K562 (cell line): Measurements from ENCODE around the gene CTF1. TPM values are rescaled to one million over a fixed set of nuclear protein-coding genes. Genes with fewer than 3 reads are reported as not detected.

Experiments
- ATAC-seq: fragments of 200-7000 bp; cut with Tn5 transposase; 3 replicates; pipeline ENCODE4 v1.9.1; 2020; ENCODE audit warnings: moderate library complexity
- BruUV-seq: library from RNA; stranded (reverse); fragments of 400-500 nt; replicated peaks from 2 replicates; lab custom pipeline; 2021; lab: Mats Ljungman, UMichigan
- CTCF ChIA-PET: fragments of 300-600 bp; formaldehyde crosslinking; extraction: SDS; loops from one replicate; lab custom pipeline; 2021; ENCODE audit warnings: low intra/inter-chr PET ratio; lab: Yijun Ruan, JAX
- POLR2A ChIA-PET: fragments of 300-600, 350-650 bp; sonication (Branson Sonifier 250); formaldehyde crosslinking; extraction: SDS; loops from one replicate; lab custom pipeline; 2021; ENCODE audit warnings: antibody characterized with exemption, inconsistent platforms; lab: Yijun Ruan, JAX
- DNase-seq, 4 experiments: peaks; one replicate each; pipeline versions ENCODE4 v3.0.0 to v3.0.0-alpha.2; 2011 to 2018; ENCODE audit warnings: low spot score in 3 of 4, mixed read lengths in 3 of 4; ENCODE audit errors: extremely low read depth in 1 of 4
- FAIRE-seq: peaks from 2 replicates; lab custom pipeline; 2011; peaks lifted over from hg19 to GRCh38; lab: Jason Lieb, UNC
- H2AFZ ChIP-seq: 2 replicates; pipeline ENCODE4 v1.6.0; 2011; ENCODE audit warnings: low read depth, low read length, control low read depth, inconsistent platforms
- H3K27ac ChIP-seq: fragments of 200-600 bp; 3 replicates; pipeline ENCODE4 v1.8.0; 2011; ENCODE audit warnings: low read depth, mild to moderate bottlenecking, control low read depth, inconsistent platforms, low read length, moderate library complexity, mixed read lengths; ENCODE audit errors: extremely low read depth
- H3K27me3 ChIP-seq, 2 experiments: fragments of 300-600 bp in 1 of 2; 2 replicates in 1 of 2; 3 replicates in 1 of 2; pipeline versions ENCODE4 v1.6.0 to v1.8.0; 2011; ENCODE audit warnings: inconsistent platforms in 2 of 2, low read length in 2 of 2, mild to moderate bottlenecking in 1 of 2, mixed read lengths in 1 of 2, moderate library complexity in 1 of 2; ENCODE audit not compliant: control insufficient read depth in 2 of 2, insufficient read depth in 2 of 2
- H3K36me3 ChIP-seq: fragments of 300-600 bp; 3 replicates; pipeline ENCODE4 v1.8.0; 2011; ENCODE audit warnings: mild to moderate bottlenecking, low read length, inconsistent platforms; ENCODE audit not compliant: control insufficient read depth, insufficient read depth
- H3K4me1 ChIP-seq, 2 experiments: fragments of 200-600 bp in 1 of 2; replicated peaks in 1 of 2; 2 replicates in 1 of 2; 3 replicates in 1 of 2; pipeline versions ENCODE4 v1.5.1 to v1.8.0; 2011; ENCODE audit warnings: inconsistent platforms in 2 of 2, low read length in 2 of 2, mild to moderate bottlenecking in 1 of 2, mixed read lengths in 1 of 2, moderate library complexity in 1 of 2; ENCODE audit not compliant: control insufficient read depth in 2 of 2, insufficient read depth in 2 of 2
- H3K4me2 ChIP-seq: 2 replicates; pipeline ENCODE4 v1.6.1; 2011; ENCODE audit warnings: low read length, control low read depth, inconsistent platforms, mixed read lengths; ENCODE audit not compliant: insufficient read depth
- H3K4me3 ChIP-seq: fragments of 200-600 bp; sonication (generic), shearing (Covaris generic); 2 replicates; pipeline ENCODE4 v1.5.1; 2016; ENCODE audit warnings: control low read depth, inconsistent platforms
- H3K79me2 ChIP-seq: fragments of 200-600 bp; 3 replicates; pipeline ENCODE4 v1.8.0; 2011; ENCODE audit warnings: low read length, inconsistent platforms; ENCODE audit not compliant: control insufficient read depth, insufficient read depth
- H3K9ac ChIP-seq, 2 experiments: 2 replicates each; pipeline versions ENCODE4 v1.6.0 to v1.6.1; 2011; ENCODE audit warnings: low read depth in 2 of 2, low read length in 2 of 2, control low read depth in 1 of 2, inconsistent platforms in 1 of 2, mild to moderate bottlenecking in 1 of 2, mixed read lengths in 1 of 2; ENCODE audit not compliant: insufficient read depth in 1 of 2
- H3K9me1 ChIP-seq: one replicate; pipeline ENCODE4 v1.6.0; 2011; ENCODE audit warnings: inconsistent platforms, mild to moderate bottlenecking, low read length, moderate library complexity; ENCODE audit not compliant: control insufficient read depth, insufficient read depth
- H3K9me3 ChIP-seq: replicated peaks from 2 replicates; pipeline ENCODE4 v1.5.1; 2011; ENCODE audit warnings: low read depth, low read length, inconsistent platforms; ENCODE audit not compliant: control insufficient read depth, insufficient read depth
- H4K20me1 ChIP-seq: replicated peaks from 2 replicates; pipeline ENCODE4 v1.6.1; 2011; ENCODE audit warnings: low read length, inconsistent platforms, mixed read lengths; ENCODE audit not compliant: control insufficient read depth, insufficient read depth
- CREBBP ChIP-seq: IDR thresholded peaks from one replicate; pipeline ENCODE4 v1.6.1; 2012; ENCODE audit warnings: low read depth, mild to moderate bottlenecking, control low read depth, inconsistent platforms, low read length
- KDM4B ChIP-seq, 2 experiments: fragments of 450-650 bp in 1 of 2; sonication (generic) in 1 of 2; IDR thresholded peaks; 2 replicates each; pipeline ENCODE4 v1.6.1; 2016 to 2017; ENCODE audit warnings: borderline replicate concordance in 2 of 2, antibody characterized with exemption in 1 of 2, low read depth in 1 of 2, mild to moderate bottlenecking in 1 of 2
- LARP7 ChIP-seq: fragments of 450-650 bp; IDR thresholded peaks from 2 replicates; pipeline ENCODE4 v1.6.1; 2016
- NUFIP1 ChIP-seq: fragments of 450-650 bp; IDR thresholded peaks from 2 replicates; pipeline ENCODE4 v1.6.1; 2018; ENCODE audit not compliant: partially characterized antibody
- PYGO2 ChIP-seq: fragments of 450-650 bp; IDR thresholded peaks from 2 replicates; pipeline ENCODE4 v1.6.1; 2016; ENCODE audit warnings: mild to moderate bottlenecking, missing genetic modification characterization, moderate library complexity, missing compliant biosample characterization
- RBM22 ChIP-seq: fragments of 200-400 bp; formaldehyde crosslinking; IDR thresholded peaks from 2 replicates; pipeline ENCODE4 v1.6.1; 2018; ENCODE audit warnings: low read length, low read depth; ENCODE audit not compliant: poor library complexity, severe bottlenecking
- RHOXF2B ChIP-seq: fragments of 250-450 bp; sonication (Bioruptor Pico); conservative IDR thresholded peaks from 2 replicates; pipeline ENCODE4 v1.5.1; 2021
- TAF1 ChIP-seq: IDR thresholded peaks from 2 replicates; pipeline ENCODE4 v1.6.1; 2011; ENCODE audit warnings: mild to moderate bottlenecking, low read length, moderate library complexity; ENCODE audit not compliant: insufficient read depth, control insufficient read depth, severe bottlenecking; ENCODE audit errors: extremely low read depth
- ZKSCAN1 ChIP-seq: fragments of 150-350 bp; IDR thresholded peaks from 2 replicates; pipeline ENCODE4 v1.6.1; 2016; ENCODE audit warnings: low read depth, low read length
- ZNF146 ChIP-seq: IDR thresholded peaks from one replicate; pipeline ENCODE4 v1.6.1; 2018; ENCODE audit warnings: missing compliant biosample characterization; ENCODE audit not compliant: unreplicated experiment
- ZNF717 ChIP-seq: fragments of 250-450 bp; sonication (Bioruptor Pico); IDR thresholded peaks from 2 replicates; pipeline ENCODE4 v1.5.0; 2021
- ZNF780A ChIP-seq: fragments of 250-450 bp; sonication (Bioruptor Pico); IDR thresholded peaks from 2 replicates; pipeline ENCODE4 v1.5.0; 2021; ENCODE audit warnings: mild to moderate bottlenecking
- WGBS: fragments of 100-300 bp; shearing (Covaris generic); methylation state at CpG from one replicate; pipeline ENCODE4 v1.1.6; 2016; ENCODE audit warnings: low coverage, mixed read lengths; ENCODE audit not compliant: insufficient coverage; ENCODE audit errors: missing lambda C conversion rate; 5-methylcytosine and 5-hydroxymethylcytosine counted together
- in situ Hi-C: fragments of 300-500 bp; cut with MboI; formaldehyde crosslinking; loops from 4 replicates; pipeline ENCODE4 v1.15.0; 2018; ENCODE audit warnings: inconsistent platforms, mixed read lengths
- intact Hi-C: fragments of 100-400 bp; cut with micrococcal nuclease; formaldehyde crosslinking; loops from 2 replicates; pipeline ENCODE4 v1.14.2; 2022
- polyA plus RNA-seq, 8 experiments: library from polyadenylated mRNA; depleted of rRNA in 4 of 8; stranded (reverse) in 5 of 8; unstranded in 3 of 8; fragments of >200 nt; fragmentation: Nextera tagmentation in 2 of 8; fragmentation: Illumina TruSeq in 1 of 8; extraction: Ambion mirVana in 2 of 8; extraction: Trizol in 1 of 8; gene quantifications; 2 replicates each; pipeline versions ENCODE4 v1.2.1 to v1.2.3, GENCODE V29; 2011 to 2014; ENCODE audit warnings: inconsistent platforms in 1 of 8, missing spikeins in 1 of 8
- total RNA-seq, 7 experiments: library from RNA; depleted of rRNA in 6 of 7; stranded (reverse); fragments of >200 nt in 6 of 7; fragmentation: Illumina TruSeq in 2 of 7; extraction: Trizol in 2 of 7; gene quantifications; 2 replicates each; pipeline versions ENCODE4 v1.2.1 to v1.2.3, GENCODE V29; 2011 to 2021; ENCODE audit warnings: low replicate concordance in 1 of 7
- TF ChIP-seq, protein P1 (sequence below): sonication (generic); formaldehyde crosslinking; IDR thresholded peaks from 2 replicates; pipeline ENCODE4 v1.8.1; 2022; ENCODE audit warnings: missing genetic modification reagents
- TF ChIP-seq, protein P2 (sequence below): sonication (generic); formaldehyde crosslinking; IDR thresholded peaks from 2 replicates; pipeline ENCODE4 v1.9.0; 2022; ENCODE audit warnings: mild to moderate bottlenecking, missing genetic modification reagents
- TF ChIP-seq, protein P3 (sequence below): fragments of 250-450 bp; sonication (Bioruptor Pico); IDR thresholded peaks from 2 replicates; pipeline ENCODE4 v1.4.0; 2020; ENCODE audit warnings: borderline replicate concordance

CTF1 gene
- total and polyA plus RNA-seq, 9 of the 15 experiments (the other 6 are each of a cell fraction or from before 2014, with no cell fraction given), result 0.24 to 2.5 (median 0.44) TPM

DNA sequence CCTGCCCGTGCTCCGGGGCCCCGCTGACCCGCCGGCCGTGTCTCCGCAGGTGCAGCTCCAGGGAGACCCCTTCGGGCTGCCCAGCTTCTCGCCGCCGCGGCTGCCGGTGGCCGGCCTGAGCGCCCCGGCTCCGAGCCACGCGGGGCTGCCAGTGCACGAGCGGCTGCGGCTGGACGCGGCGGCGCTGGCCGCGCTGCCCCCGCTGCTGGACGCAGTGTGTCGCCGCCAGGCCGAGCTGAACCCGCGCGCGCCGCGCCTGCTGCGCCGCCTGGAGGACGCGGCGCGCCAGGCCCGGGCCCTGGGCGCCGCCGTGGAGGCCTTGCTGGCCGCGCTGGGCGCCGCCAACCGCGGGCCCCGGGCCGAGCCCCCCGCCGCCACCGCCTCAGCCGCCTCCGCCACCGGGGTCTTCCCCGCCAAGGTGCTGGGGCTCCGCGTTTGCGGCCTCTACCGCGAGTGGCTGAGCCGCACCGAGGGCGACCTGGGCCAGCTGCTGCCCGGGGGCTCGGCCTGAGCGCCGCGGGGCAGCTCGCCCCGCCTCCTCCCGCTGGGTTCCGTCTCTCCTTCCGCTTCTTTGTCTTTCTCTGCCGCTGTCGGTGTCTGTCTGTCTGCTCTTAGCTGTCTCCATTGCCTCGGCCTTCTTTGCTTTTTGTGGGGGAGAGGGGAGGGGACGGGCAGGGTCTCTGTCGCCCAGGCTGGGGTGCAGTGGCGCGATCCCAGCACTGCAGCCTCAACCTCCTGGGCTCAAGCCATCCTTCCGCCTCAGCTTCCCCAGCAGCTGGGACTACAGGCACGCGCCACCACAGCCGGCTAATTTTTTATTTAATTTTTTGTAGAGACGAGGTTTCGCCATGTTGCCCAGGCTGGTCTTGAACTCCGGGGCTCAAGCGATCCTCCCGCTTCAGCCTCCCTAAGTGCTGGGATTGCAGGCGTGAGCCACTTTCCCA is 5.9 kb downstream of the CTF1 start:
- Histone ChIP-seq H3K9me1 (no peaks in the 10 kb centered on the region), H3K9me3 (no peaks in the 10 kb centered on the region), H3K27me3 (no peaks in the 10 kb centered on the region), H3K4me3 (peak overlapping the region; percentile 57), H3K4me2 (peak overlapping the region; percentile 93), H3K27ac (peak overlapping the region; percentile 87), H3K79me2 (no peaks in the 10 kb centered on the region), H2AFZ (peak overlapping the region; percentile 94), H4K20me1 (no peaks in the 10 kb centered on the region), H3K36me3 (no peaks in the 10 kb centered on the region), H3K4me1 (peaks cover 27 to 33% of the 10 kb centered on the region in 2 experiments), H3K9ac (peak overlapping the region; percentile 85 to 96)
- intact Hi-C loops (no loop called here), in situ Hi-C loops (loop anchor here (10.0 kb wide), 1 partner anchor 58 kb away; no protein-coding TSS in a partner anchor)
- CTCF ChIA-PET, result interaction anchor here (0.6 to 1.4 kb wide), 5 partner anchors 41 to 472 kb away, joined by 3 to 5 read pairs (median 4); partner anchors contain the start of gene DCTPP1
- BruUV-seq, result TSS peak; percentile 89
- DNase-seq, result peak; percentile 86 to 89 (median 88)
- FAIRE-seq, result no peak
- ATAC-seq, result peak; percentile 94
- WGBS, result 11% methylated on average over 60 of the region's 99 CpGs
- POLR2A ChIA-PET, result interaction anchor here (0.7 to 1.6 kb wide), 11 partner anchors 10 to 553 kb away, joined by 3 to 7 read pairs (median 3); no protein-coding TSS in a partner anchor
- TF ChIP-seq, protein P1, sequence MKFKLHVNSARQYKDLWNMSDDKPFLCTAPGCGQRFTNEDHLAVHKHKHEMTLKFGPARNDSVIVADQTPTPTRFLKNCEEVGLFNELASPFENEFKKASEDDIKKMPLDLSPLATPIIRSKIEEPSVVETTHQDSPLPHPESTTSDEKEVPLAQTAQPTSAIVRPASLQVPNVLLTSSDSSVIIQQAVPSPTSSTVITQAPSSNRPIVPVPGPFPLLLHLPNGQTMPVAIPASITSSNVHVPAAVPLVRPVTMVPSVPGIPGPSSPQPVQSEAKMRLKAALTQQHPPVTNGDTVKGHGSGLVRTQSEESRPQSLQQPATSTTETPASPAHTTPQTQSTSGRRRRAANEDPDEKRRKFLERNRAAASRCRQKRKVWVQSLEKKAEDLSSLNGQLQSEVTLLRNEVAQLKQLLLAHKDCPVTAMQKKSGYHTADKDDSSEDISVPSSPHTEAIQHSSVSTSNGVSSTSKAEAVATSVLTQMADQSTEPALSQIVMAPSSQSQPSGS (CRISPR knock-in tag), result no peak
- no peak for TF ChIP-seq ZNF717
- TF ChIP-seq RHOXF2B (CRISPR knock-in tag), result no peak
- no peak for TF ChIP-seq ZKSCAN1
- TF ChIP-seq, protein P2, sequence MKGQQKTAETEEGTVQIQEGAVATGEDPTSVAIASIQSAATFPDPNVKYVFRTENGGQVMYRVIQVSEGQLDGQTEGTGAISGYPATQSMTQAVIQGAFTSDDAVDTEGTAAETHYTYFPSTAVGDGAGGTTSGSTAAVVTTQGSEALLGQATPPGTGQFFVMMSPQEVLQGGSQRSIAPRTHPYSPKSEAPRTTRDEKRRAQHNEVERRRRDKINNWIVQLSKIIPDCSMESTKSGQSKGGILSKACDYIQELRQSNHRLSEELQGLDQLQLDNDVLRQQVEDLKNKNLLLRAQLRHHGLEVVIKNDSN (CRISPR knock-in tag), result no peak
- TF ChIP-seq LARP7, result no peak
- no peak for TF ChIP-seq RBM22
- TF ChIP-seq TAF1, result peak; percentile 54
- TF ChIP-seq ZNF780A (CRISPR knock-in tag), result no peak
- TF ChIP-seq KDM4B (IDR thresholded peaks at IDR 0.05; ENCODE audit: borderline replicate concordance in 2 of 2, low read depth in 1 of 2), result no peak
- TF ChIP-seq NUFIP1, result no peak
- TF ChIP-seq ZNF146 (CRISPR knock-in tag), result no peak
- TF ChIP-seq PYGO2 (tag), result no peak
- TF ChIP-seq CREBBP, result no peak
- TF ChIP-seq, protein P3, sequence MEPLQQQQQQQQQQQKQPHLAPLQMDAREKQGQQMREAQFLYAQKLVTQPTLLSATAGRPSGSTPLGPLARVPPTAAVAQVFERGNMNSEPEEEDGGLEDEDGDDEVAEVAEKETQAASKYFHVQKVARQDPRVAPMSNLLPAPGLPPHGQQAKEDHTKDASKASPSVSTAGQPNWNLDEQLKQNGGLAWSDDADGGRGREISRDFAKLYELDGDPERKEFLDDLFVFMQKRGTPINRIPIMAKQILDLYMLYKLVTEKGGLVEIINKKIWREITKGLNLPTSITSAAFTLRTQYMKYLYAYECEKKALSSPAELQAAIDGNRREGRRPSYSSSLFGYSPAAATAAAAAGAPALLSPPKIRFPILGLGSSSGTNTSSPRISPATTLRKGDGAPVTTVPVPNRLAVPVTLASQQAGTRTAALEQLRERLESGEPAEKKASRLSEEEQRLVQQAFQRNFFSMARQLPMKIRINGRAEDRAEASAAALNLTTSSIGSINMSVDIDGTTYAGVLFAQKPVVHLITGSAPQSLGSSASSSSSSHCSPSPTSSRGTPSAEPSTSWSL (CRISPR knock-in tag), result no peak
